NOMO-1 (cell line): ENCODE data around the gene PRND.
A peak's percentile ranks its signal among the peaks of the same experiment; 100 is the strongest.

Source experiments
- DNase-seq, 2 experiments: peaks; one replicate each; lab custom pipeline; 2025; ENCODE audit not compliant: unreplicated experiment in 2 of 2; lab: John Stamatoyannopoulos, UW

Gene PRND

GRCh38 chr20:4775322-4776078 lies 53.8 kb downstream of the PRND start:
- peak; percentile 49 to 74 for DNase-seq

DNA sequence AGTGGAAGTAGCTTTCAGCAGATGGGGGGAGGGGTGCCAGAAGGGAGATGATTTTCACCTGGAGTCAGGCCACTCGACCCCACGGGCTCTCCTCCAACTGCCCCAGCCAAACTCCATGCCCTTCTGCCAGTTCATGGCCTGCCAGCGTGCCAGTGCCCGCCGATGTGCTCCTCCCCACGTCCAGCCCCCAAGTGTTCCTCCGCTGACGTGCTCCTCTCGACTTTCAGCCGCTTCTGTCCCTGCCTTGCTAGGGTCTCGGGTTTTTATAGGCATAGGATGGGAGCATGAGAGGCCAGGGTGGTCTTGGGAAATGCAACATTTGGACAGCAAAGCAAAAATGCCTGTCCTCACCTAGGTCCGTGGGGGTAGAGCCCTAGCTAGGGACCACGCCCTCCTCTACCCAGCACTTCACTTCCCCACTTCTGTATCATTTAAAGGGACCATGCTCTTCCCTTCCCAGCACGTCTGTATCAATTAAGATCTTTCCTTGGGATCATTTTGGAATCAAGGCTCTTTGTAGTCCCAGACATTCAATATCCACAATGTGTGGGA lies 54.4 kb downstream of the PRND start:
- DNase-seq, result peak; percentile 30 to 43
